ENCODE measurements around the gene CYB561A3.

CYB561A3 gene

GRCh38 chr11:61340979-61341378, 20.7 kb downstream of the CYB561A3 start:
- no peak for TF ChIP-seq CTCF (conservative IDR thresholded peaks at IDR 0.05; ENCODE audit: control insufficient read depth, insufficient read depth, low read depth, low read length)
- H3K4me3 ChIP-seq (ENCODE audit: control insufficient read depth, low read depth, low read length), result no peak overlapping the region
- no peak for DNase-seq (ENCODE audit: low read depth)

DNA sequence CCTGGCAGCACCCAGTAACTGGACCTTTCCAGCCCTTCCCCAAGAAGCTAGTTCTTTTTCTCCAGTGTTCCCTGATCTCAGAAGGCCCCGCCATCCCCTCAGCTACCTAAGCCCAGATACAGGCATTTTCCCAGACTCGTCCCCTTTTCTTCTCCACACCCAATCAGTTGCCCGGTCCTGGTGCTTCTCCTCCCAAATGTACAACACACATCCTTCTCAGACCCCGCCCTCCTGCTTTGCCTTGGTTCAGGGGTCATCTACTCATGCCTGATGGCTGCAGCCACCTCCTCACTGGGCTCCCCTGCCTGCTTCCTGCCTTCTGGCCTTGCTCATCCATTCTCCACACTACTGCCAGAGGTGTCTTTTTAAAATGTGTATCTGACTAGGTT, 22.2 kb downstream of the CYB561A3 start:
- TF ChIP-seq CTCF (conservative IDR thresholded peaks at IDR 0.05; ENCODE audit: control insufficient read depth, insufficient read depth, low read depth, low read length), result no peak
- H3K4me3 ChIP-seq (ENCODE audit: control insufficient read depth, low read depth, low read length), result no peak overlapping the region
- no peak for DNase-seq (ENCODE audit: low read depth)

GRCh38 chr11:61338783-61339489, 22.7 kb downstream of the CYB561A3 start:
- TF ChIP-seq CTCF (conservative IDR thresholded peaks at IDR 0.05; ENCODE audit: control insufficient read depth, insufficient read depth, low read depth, low read length), result no peak
- no peak for DNase-seq (ENCODE audit: low read depth)
- no peak overlapping the region for H3K4me3 ChIP-seq (ENCODE audit: control insufficient read depth, low read depth, low read length)

GRCh38 chr11:61337706-61338470, 23.8 kb downstream of the CYB561A3 start:
- no peak for TF ChIP-seq CTCF (conservative IDR thresholded peaks at IDR 0.05; ENCODE audit: control insufficient read depth, insufficient read depth, low read depth, low read length)
- no peak for DNase-seq (ENCODE audit: low read depth)
- no peak overlapping the region for H3K4me3 ChIP-seq (ENCODE audit: control insufficient read depth, low read depth, low read length)

DNA sequence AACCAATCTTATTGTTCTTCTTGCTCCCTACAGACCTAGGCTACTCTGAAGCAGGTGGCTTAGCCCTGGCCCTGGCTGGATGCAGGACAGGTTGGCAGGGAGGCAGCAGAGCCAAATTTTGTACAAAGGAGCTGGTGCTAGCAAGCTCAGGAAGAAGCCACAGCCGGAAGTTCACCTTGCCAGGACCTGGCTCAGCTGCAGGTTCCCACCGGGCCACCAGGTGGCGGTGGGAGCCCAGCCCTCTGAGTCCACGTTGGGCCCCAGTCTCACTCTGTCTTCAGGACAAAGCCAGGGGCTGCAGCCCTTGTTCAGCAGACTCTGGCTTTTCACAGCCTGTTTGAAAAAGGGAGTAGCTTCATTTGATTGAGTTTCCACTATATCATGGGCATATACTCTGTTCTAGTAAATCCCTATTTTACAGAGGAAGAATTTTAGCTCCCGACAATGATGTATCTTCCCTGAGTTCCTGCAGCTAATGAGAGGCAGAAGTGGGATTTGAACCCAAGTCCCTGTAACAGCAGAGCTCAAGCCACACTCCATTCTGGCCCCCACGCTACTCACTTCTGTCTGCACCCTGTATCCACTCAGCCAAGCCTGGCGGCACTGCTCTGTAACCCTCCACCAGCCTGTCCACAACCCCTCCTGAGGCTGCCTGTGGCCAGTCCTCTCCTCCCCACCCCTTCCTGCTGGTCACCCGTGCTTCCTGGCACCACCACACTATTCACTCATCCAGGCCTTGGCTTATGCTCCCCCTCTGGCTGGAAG, 25.3 kb downstream of the CYB561A3 start:
- no peak overlapping the region for H3K4me3 ChIP-seq (ENCODE audit: control insufficient read depth, low read depth, low read length)
- peak; percentile 70 for DNase-seq (ENCODE audit: low read depth)
- TF ChIP-seq CTCF (conservative IDR thresholded peaks at IDR 0.05; ENCODE audit: control insufficient read depth, insufficient read depth, low read depth, low read length), result peak; percentile 96

DNA sequence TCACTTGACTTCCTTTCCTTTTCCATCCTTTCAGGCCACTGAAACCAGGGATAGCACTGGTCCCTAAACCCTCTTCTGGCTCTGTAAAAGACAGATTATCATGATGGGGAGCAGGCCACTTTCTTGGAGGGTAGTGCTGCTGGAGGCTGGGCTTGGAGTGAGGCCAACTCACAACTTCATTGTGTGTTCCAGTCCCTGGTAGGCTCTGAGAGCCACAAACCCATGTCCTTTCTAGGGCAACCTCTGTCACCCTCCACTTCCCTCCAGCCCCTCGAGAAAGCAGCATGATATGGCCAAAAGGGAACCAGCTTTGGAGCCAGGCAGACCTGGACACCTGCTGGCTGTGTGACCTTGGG, 26.3 kb downstream of the CYB561A3 start:
- TF ChIP-seq CTCF (conservative IDR thresholded peaks at IDR 0.05; ENCODE audit: control insufficient read depth, insufficient read depth, low read depth, low read length), result no peak
- H3K4me3 ChIP-seq (ENCODE audit: control insufficient read depth, low read depth, low read length), result no peak overlapping the region
- DNase-seq (ENCODE audit: low read depth), result no peak

Data from fibroblast of mammary gland (primary cell).